GM10266 (cell line): ENCODE data around the gene TOMM70.
"Not testable (repeated sequence)": the region's sequence is repeated elsewhere in the genome, so short reads cannot be mapped to it uniquely, and the experiment has no call there.

ENCODE experiments used
- DNase-seq: peaks from one replicate; pipeline ENCODE4 v3.0.0; 2012; ENCODE audit errors: extremely low spot score
- CTCF ChIP-seq: IDR thresholded peaks from 2 replicates; pipeline ENCODE4 v1.5.1; 2012; ENCODE audit warnings: mild to moderate bottlenecking, low read depth; ENCODE audit not compliant: control insufficient read depth, insufficient read depth; ENCODE audit errors: missing control alignments

Gene TOMM70

GRCh38 chr3:100333970-100334487, 66.9 kb downstream of the TOMM70 start:
- TF ChIP-seq CTCF, result no peak
- DNase-seq, result no peak

- no peak for TF ChIP-seq CTCF
- DNase-seq, result no peak
These were observed 67.8 kb downstream of the TOMM70 start for GRCh38 chr3:100333051-100333450.

DNA sequence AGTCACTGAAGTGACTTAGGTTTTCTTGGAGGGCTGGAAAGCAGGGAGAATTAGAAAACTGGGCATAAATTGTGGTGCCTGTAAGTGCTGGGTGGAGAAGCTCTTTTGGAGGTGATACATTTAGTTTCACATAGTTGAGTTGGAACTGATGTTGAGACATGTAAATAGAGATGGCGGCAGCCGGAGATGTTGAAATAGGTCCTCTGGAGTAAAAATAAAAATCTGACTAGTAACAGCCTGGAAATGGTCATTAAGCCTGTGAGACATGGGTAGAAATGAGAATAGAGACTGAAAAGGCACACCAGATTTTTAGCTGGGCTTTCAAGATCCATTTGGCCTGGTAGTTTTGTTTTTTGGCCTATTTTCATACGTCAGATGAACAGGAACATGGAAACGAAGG, 69.2 kb downstream of the TOMM70 start:
- no peak for DNase-seq
- no peak for TF ChIP-seq CTCF

DNA sequence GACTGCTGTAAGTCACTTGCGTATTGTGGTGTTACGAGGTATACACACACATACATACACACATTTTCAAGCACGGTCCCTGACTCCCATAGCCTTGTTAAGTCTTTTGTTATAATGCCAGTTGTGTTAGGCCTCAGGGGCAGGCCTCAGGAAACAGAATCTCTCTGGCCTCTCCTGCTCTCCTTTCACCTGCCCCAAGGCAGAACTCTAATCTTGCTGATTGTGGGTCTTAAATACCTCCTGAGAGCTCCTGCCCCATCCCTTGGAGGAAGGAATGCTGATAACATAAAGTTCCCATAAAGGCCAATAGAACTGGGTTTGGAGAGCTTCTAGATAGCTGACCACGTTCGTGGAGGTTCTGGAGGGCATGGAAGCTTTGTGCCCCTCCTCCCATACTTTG, 70.2 kb downstream of the TOMM70 start:
- no peak for DNase-seq
- TF ChIP-seq CTCF, result no peak

- DNase-seq, result no peak
- no peak for TF ChIP-seq CTCF
These were observed 70.9 kb downstream of the TOMM70 start for GRCh38 chr3:100329800-100330489.

DNA sequence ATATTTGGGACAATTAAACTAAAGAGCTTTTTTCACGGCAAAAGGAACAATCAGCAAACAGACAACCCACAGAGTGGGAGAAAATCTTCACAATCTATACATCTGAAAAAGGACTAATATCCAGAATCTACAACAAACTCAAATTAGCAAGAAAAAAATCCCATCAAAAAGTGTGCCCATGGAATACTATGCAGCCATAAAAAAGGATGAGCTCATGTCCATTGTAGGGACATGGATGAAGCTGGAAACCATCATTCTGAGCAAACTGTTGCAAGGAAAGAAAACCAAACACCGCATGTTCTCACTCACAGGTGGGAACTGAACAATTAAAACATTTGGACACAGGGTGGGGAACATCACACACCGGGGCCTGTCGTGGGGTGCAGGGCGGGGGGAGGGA, 73.5 kb downstream of the TOMM70 start:
- DNase-seq, result not testable (repeated sequence)

DNA sequence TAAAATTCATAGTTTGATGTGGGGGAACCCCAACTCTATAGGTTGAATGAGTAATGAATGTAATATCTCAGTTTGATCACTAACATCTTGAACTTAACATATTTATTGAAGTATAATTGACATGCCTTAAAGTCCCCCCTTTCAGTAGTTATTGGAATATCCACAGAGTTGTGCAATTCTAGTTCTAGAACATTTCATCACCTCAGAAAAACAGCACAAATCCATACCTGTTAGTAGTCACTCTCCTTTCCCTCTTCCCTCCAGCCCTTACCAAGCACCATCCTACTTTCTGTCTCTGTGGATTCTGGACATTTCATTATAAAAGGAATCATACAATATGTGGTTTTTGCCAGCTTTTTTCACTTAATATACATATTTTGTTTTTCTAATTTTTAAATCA, 75.1 kb downstream of the TOMM70 start:
- DNase-seq, result no peak
- no peak for TF ChIP-seq CTCF

GRCh38 chr3:100324044-100324443, 76.8 kb downstream of the TOMM70 start:
- no peak for DNase-seq
- TF ChIP-seq CTCF, result no peak
